Adrenal gland (tissue), 12 donors: Measurements from ENCODE around the gene SNX22. TPM values are rescaled to one million over a fixed set of nuclear protein-coding genes. Genes with fewer than 3 reads are reported as not detected.

Source experiments
- DNase-seq, 7 donors: peaks; one replicate each; pipeline ENCODE4 v3.0.0-alpha.2; 2019 to 2020
- H3K27ac ChIP-seq, 5 donors: fragments of 200-600 bp; sonication (generic) in 4 of 5; 1 replicate in 3 of 5; 2 replicates in 2 of 5; pipeline versions ENCODE4 v1.5.1 to v1.8.0; 2016 to 2020; ENCODE audit warnings: mild to moderate bottlenecking in 1 of 5
- H3K27me3 ChIP-seq: fragments of 200-600 bp; 2 replicates; pipeline ENCODE4 v1.8.0; 2021
- H3K36me3 ChIP-seq, 2 donors: fragments of 200-600 bp; replicated peaks in 1 of 2; 1 replicate in 1 of 2; 2 replicates in 1 of 2; pipeline versions ENCODE4 v1.5.1 to v1.8.0; 2018 to 2022
- H3K4me1 ChIP-seq, 2 donors: fragments of 200-600 bp; replicated peaks in 1 of 2; 1 replicate in 1 of 2; 2 replicates in 1 of 2; pipeline versions ENCODE4 v1.5.1 to v1.8.0; 2018 to 2021
- H3K4me3 ChIP-seq, 4 donors: fragments of 200-600 bp; sonication (generic) in 3 of 4; one replicate each; pipeline ENCODE4 v1.5.1; 2016 to 2018
- H3K9me3 ChIP-seq, 3 donors: fragments of 200-600 bp; sonication (generic) in 1 of 3; replicated peaks in 1 of 3; 1 replicate in 2 of 3; 2 replicates in 1 of 3; pipeline versions ENCODE4 v1.5.1 to v1.8.0; 2016 to 2021
- POLR2A ChIP-seq, 2 donors: fragments of 450-650 bp; IDR thresholded peaks; one replicate each; pipeline ENCODE4 v1.6.1; 2017; ENCODE audit warnings: antibody characterized with exemption in 2 of 2, mild to moderate bottlenecking in 2 of 2, moderate library complexity in 1 of 2
- WGBS, 4 donors: extraction: QIAGEN DNeasy Blood & Tissue Kit in 2 of 4; methylation state at CpG; one replicate each; pipeline versions ENCODE4 v1.1.5 to v1.1.7; 2013 to 2017; 5-methylcytosine and 5-hydroxymethylcytosine counted together
- intact Hi-C, 2 donors: fragments of 100-400 bp; cut with DNase I; formaldehyde crosslinking; loops; one replicate each; pipeline versions ENCODE4 v1.14.1 to v1.15.0; 2022 to 2023
- polyA plus RNA-seq, 3 donors: library from polyadenylated mRNA; stranded (reverse); fragments of 200-250 nt in 2 of 3; fragments of 350-450 nt in 1 of 3; fragmentation: Illumina TruSeq in 1 of 3; extraction: RNeasy Lipid Tissue Mini Kit (QIAGEN cat#74804) in 1 of 3; gene quantifications; one replicate each; pipeline ENCODE4 v1.2.3, GENCODE V29; 2013 to 2014
- total RNA-seq, 9 donors: library from RNA; depleted of rRNA in 4 of 9; stranded (reverse); fragments of >200 nt in 4 of 9; fragments of 120-200 nt in 1 of 9; fragmentation: NEBNext Ultra II Directional in 1 of 9; extraction: Animal tissue kit (Norgen Biotek cat#: 25700) in 1 of 9; gene quantifications; one replicate each; pipeline versions ENCODE4 v1.1.0 to v1.2.4, GENCODE V29; 2013 to 2023
- TF ChIP-seq, protein P1 (sequence below), 6 experiments: fragments of 450-650 bp in 4 of 6; fragments of 200-600 bp in 2 of 6; sonication (generic) in 1 of 6; IDR thresholded peaks; 1 replicate in 5 of 6; 2 replicates in 1 of 6; pipeline versions ENCODE4 v1.5.1 to v1.8.0; 2016 to 2021; ENCODE audit warnings: antibody characterized with exemption in 6 of 6, mild to moderate bottlenecking in 2 of 6, moderate library complexity in 1 of 6
- donor health status: healthy with polysubstance abuse.
- donor health status: Bipolar disorder and iron deficiency.
- donor health status: DM: yes; HTN: yes; CAD: no.
- donor health status: DM: no; HTN: no; CAD: no.
- donor health status: DM: no; HTN: no; CAD: no.
- donor health status: DM: yes; HTN: yes; CAD: no.

SNX22 gene
- total and polyA plus RNA-seq, 12 donors, result 0.15 to 3.1 (median 1.0) TPM

DNA sequence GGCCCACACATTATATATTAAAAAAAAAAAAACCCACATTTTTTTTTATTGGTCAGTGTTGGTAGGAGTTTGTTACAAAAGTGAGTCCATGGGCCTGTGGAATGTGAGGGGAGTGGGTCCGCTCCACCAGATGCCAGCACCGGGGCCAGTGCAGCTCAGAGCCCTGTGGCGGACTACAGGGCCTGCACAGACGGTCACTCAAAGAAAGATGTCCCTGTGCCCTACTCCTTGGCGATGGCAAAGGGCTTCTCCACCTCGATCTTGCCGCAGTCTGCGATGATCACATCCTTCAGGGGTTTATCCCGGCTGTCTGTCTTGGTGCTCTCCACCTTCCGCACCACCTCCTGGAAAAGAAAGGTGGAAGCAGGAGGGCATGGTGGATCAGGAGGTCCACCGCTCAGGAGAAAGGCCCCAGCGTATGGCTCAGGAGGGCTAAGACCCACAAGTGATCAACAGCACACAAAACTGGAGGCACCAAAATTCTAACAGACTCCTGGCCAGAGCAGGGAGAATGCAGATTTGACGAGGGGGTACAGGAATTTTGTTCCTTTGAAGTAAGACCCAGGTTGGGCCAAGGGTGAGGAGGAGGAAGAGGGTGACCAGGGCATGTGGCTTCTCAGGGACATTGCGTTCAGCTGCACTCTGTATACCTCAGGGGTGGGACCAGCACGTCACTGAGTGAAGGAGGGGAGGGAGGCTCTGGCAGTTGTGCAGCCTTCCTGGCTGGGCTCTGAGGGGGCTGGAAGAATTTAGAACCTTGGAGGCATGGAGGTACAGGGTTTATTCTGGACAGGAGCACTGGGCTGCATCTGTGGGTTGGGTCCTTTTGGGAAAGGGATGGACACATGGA, 4.5 kb downstream of the SNX22 start:
- no peaks in the 10 kb centered on the region for H3K9me3 ChIP-seq
- peak in 2 of 7 donors; percentile 13 to 56 for DNase-seq
- 84 to 91% (median 89%) methylated on average over 14 to 15 of the region's 15 CpGs for WGBS, 4 donors
- intact Hi-C loops, result no loop called here
- H3K27me3 ChIP-seq, result no peaks in the 10 kb centered on the region
- H3K4me3 ChIP-seq, result no peak overlapping the region
- peaks cover 0 to 72% of the 10 kb centered on the region in 2 donors for H3K36me3 ChIP-seq
- no peak for TF ChIP-seq POLR2A (IDR thresholded peaks at IDR 0.05)
- TF ChIP-seq, protein P1, sequence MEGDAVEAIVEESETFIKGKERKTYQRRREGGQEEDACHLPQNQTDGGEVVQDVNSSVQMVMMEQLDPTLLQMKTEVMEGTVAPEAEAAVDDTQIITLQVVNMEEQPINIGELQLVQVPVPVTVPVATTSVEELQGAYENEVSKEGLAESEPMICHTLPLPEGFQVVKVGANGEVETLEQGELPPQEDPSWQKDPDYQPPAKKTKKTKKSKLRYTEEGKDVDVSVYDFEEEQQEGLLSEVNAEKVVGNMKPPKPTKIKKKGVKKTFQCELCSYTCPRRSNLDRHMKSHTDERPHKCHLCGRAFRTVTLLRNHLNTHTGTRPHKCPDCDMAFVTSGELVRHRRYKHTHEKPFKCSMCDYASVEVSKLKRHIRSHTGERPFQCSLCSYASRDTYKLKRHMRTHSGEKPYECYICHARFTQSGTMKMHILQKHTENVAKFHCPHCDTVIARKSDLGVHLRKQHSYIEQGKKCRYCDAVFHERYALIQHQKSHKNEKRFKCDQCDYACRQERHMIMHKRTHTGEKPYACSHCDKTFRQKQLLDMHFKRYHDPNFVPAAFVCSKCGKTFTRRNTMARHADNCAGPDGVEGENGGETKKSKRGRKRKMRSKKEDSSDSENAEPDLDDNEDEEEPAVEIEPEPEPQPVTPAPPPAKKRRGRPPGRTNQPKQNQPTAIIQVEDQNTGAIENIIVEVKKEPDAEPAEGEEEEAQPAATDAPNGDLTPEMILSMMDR (IDR thresholded peaks at IDR 0.05), result no peak
- H3K27ac ChIP-seq, result peak overlapping the region in 1 of 5 donors; percentile 7
- H3K4me1 ChIP-seq, result peaks cover 23 to 53% of the 10 kb centered on the region in 2 donors

DNA sequence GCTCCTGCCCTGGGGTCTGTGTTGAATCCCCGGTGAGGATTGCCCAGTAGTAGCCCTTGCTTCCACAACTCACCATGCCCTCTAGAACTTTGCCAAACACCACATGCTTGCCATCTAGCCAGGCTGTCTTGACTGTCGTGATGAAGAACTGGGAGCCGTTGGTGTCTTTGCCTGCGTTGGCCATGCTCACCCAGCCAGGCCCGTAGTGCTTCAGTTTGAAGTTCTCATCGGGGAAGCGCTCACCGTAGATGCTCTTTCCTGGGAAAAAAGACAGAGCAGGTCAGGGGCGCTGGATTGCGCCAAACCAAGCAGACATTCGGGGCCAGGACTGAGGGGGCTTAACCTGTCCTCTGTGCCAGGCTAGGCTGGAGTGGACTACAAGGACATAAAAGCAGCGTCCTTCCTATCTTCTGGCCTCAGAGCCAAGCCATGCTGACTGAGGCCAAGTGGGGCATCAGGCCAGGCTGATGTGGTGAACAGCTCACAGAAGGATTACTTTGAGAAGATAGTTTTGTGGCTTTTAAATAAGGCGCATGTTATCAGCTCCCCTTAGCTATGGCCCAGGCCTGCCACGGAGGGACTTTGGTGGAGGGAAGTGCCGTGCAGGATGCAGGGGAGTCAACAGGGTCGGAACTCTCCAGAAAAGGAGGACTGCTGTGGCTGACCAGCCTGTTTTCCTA, 5.3 kb downstream of the SNX22 start:
- intact Hi-C loops, result no loop called here
- 76 to 85% (median 80%) methylated on average over 16 of the region's 16 CpGs for WGBS, 4 donors
- DNase-seq, result peak in 2 of 7 donors; percentile 43 to 49
- H3K4me1 ChIP-seq, result peaks cover 23 to 53% of the 10 kb centered on the region in 2 donors
- H3K36me3 ChIP-seq, result peaks cover 0 to 80% of the 10 kb centered on the region in 2 donors
- H3K4me3 ChIP-seq, result no peak overlapping the region
- no peaks in the 10 kb centered on the region for H3K27me3 ChIP-seq
- peak overlapping the region in 1 of 5 donors; percentile 7 for H3K27ac ChIP-seq
- TF ChIP-seq POLR2A (IDR thresholded peaks at IDR 0.05), result no peak
- TF ChIP-seq, protein P1 (IDR thresholded peaks at IDR 0.05), result no peak
- H3K9me3 ChIP-seq, result no peaks in the 10 kb centered on the region

DNA sequence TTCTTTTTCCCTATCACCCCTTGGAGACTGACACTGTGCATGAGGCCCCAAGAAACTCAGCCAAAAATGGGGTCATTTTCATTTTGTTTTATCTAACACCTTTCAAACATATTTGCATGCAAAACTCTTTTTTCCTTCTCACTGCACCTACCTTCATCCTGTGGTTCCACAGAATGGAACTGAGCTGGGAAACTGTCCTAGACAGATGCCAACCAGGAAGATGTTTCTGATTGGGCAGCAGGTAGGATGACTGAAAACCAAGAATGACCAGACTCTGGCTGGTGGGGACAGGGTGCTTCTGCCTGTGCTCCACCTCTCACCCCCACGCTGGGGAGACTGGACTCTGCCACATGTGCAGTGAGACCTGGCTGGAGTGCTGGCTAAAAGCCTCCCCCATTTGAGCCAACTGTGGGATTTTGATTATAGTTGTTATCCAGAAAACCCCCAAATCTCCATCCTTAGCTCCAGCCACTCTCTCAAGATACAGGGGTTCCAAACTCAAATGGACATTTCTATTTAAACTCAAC, 6.1 kb downstream of the SNX22 start:
- peak in 1 of 7 donors; percentile 43 for DNase-seq
- intact Hi-C loops, result no loop called here
- TF ChIP-seq POLR2A (IDR thresholded peaks at IDR 0.05), result no peak
- TF ChIP-seq, protein P1 (IDR thresholded peaks at IDR 0.05), result no peak
- H3K36me3 ChIP-seq, result peaks cover 0 to 81% of the 10 kb centered on the region in 2 donors
- H3K4me1 ChIP-seq, result peaks cover 21 to 51% of the 10 kb centered on the region in 2 donors
- WGBS, 4 donors, result 82 to 100% (median 89%) methylated on average over 1 of the region's 1 CpG
- H3K9me3 ChIP-seq, result no peaks in the 10 kb centered on the region
- H3K4me3 ChIP-seq, result no peak overlapping the region
- no peaks in the 10 kb centered on the region for H3K27me3 ChIP-seq
- no peak overlapping the region for H3K27ac ChIP-seq
